Lower lobe of right lung (tissue), 2 donors: Measurements from ENCODE around the gene DCBLD1. TPM values are rescaled to one million over a fixed set of nuclear protein-coding genes. Genes with fewer than 3 reads are reported as not detected.

Experiments used
- ATAC-seq, 2 donors: fragments of 200-7000 bp; cut with Tn5 transposase; one replicate each; pipeline ENCODE4 v1.9.1; 2020 to 2022; ENCODE audit warnings: mild to moderate bottlenecking in 2 of 2, moderate library complexity in 2 of 2
- DNase-seq: peaks from one replicate; pipeline ENCODE4 v3.0.0-alpha.2; 2020
- H3K27ac ChIP-seq: fragments of 200-600 bp; one replicate; pipeline ENCODE4 v1.8.0; 2022
- H3K27me3 ChIP-seq: fragments of 200-600 bp; one replicate; pipeline ENCODE4 v1.8.0; 2022; ENCODE audit warnings: low read depth
- H3K36me3 ChIP-seq: fragments of 200-600 bp; one replicate; pipeline ENCODE4 v1.8.0; 2022; ENCODE audit warnings: mild to moderate bottlenecking
- H3K4me1 ChIP-seq: fragments of 200-600 bp; one replicate; pipeline ENCODE4 v1.8.0; 2022
- H3K4me3 ChIP-seq: fragments of 200-600 bp; one replicate; pipeline ENCODE4 v1.8.0; 2022; ENCODE audit warnings: mild to moderate bottlenecking
- H3K9me3 ChIP-seq: fragments of 200-600 bp; one replicate; pipeline ENCODE4 v1.8.0; 2022
- intact Hi-C: fragments of 100-400 bp; cut with DNase I; formaldehyde crosslinking; loops from one replicate; pipeline ENCODE4 v1.11.0; 2022
- total RNA-seq: library from RNA; stranded (reverse); fragmentation: NEBNext Ultra II Directional; extraction: Animal tissue kit (Norgen Biotek cat#: 25700); gene quantifications from one replicate; pipeline ENCODE4 v1.2.1, GENCODE V29; 2021
- TF ChIP-seq, protein P1 (sequence below): fragments of 200-600 bp; IDR thresholded peaks from one replicate; pipeline ENCODE4 v1.8.0; 2022; ENCODE audit warnings: antibody characterized with exemption, mild to moderate bottlenecking
- donor health status: DM: no; HTN: yes; CAD: no; lungs with severe emphysema.

The DCBLD1 gene
- total RNA-seq, 1 donor from 2014 or later: 18.3 TPM

DNA sequence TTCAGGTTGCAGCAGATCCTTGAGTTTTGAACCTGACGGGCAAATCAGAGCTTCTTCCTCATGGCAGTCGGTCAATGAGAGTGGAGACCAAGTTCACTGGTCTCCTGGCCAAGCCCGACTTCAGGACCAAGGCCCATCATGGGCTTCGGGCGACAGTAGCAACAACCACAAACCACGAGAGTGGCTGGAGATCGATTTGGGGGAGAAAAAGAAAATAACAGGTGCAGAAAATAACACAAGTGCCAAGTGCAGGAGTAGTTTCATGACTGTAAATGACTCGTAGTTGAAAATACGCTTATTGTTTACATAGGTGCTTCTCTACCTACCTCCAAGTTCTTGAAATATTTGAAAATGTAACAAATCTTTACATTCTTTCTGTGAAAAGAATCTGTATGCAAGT, 56.1 kb downstream of the DCBLD1 start:
- no peak for DNase-seq
- Histone ChIP-seq H3K4me1 (no peaks in the 10 kb centered on the region), H3K4me3 (no peak overlapping the region), H3K36me3 (peaks cover 50% of the 10 kb centered on the region), H3K9me3 (no peaks in the 10 kb centered on the region), H3K27ac (no peak overlapping the region), H3K27me3 (no peaks in the 10 kb centered on the region)
- no peak for ATAC-seq
- TF ChIP-seq, protein P1, sequence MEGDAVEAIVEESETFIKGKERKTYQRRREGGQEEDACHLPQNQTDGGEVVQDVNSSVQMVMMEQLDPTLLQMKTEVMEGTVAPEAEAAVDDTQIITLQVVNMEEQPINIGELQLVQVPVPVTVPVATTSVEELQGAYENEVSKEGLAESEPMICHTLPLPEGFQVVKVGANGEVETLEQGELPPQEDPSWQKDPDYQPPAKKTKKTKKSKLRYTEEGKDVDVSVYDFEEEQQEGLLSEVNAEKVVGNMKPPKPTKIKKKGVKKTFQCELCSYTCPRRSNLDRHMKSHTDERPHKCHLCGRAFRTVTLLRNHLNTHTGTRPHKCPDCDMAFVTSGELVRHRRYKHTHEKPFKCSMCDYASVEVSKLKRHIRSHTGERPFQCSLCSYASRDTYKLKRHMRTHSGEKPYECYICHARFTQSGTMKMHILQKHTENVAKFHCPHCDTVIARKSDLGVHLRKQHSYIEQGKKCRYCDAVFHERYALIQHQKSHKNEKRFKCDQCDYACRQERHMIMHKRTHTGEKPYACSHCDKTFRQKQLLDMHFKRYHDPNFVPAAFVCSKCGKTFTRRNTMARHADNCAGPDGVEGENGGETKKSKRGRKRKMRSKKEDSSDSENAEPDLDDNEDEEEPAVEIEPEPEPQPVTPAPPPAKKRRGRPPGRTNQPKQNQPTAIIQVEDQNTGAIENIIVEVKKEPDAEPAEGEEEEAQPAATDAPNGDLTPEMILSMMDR: no peak
- intact Hi-C loops: no loop called here

DNA sequence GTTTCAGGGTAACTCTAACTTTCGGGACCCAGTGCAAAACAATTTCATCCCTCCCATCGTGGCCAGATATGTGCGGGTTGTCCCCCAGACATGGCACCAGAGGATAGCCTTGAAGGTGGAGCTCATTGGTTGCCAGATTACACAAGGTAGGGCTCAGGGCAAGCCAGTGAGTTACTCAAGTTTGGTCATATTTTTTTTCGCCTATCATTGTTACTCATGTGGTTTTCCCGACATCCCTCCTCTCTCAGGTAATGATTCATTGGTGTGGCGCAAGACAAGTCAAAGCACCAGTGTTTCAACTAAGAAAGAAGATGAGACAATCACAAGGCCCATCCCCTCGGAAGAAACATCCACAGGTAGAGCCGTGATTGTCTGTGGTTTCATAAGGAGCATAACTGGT, 58.2 kb downstream of the DCBLD1 start:
- Histone ChIP-seq H3K4me3 (no peak overlapping the region), H3K4me1 (no peaks in the 10 kb centered on the region), H3K27ac (no peak overlapping the region), H3K36me3 (peaks cover 70% of the 10 kb centered on the region), H3K9me3 (no peaks in the 10 kb centered on the region), H3K27me3 (no peaks in the 10 kb centered on the region)
- DNase-seq (no peak), ATAC-seq (no peak)
- TF ChIP-seq, protein P1: no peak
- intact Hi-C loops: no loop called here

DNA sequence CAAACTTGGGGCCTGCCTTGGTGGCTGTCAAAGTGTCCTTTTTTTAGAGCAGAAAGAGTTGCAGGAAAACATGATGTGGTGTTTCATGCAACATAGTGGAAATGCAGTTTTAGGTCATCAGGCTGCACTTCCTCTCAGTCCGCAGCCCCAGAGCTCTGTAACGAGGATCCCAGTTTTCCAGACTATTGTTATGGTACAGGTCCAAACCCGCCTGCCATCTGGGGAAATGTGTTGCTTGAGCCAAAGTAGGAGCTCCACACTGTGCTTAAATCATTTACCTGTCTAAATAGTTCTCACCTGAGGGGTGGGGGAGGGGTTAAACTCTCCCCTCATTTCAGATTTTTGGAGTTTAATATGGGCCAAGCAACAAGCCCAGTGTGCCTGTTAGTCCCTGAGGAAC, 60.0 kb downstream of the DCBLD1 start:
- no peaks in the 10 kb centered on the region for H3K9me3 ChIP-seq
- DNase-seq: no peak
- H3K27me3 ChIP-seq: no peaks in the 10 kb centered on the region
- H3K4me3 ChIP-seq: no peak overlapping the region
- no peaks in the 10 kb centered on the region for H3K4me1 ChIP-seq
- intact Hi-C loops: no loop called here
- H3K27ac ChIP-seq: no peak overlapping the region
- TF ChIP-seq, protein P1: no peak
- H3K36me3 ChIP-seq: peaks cover 88% of the 10 kb centered on the region
- no peak for ATAC-seq

DNA sequence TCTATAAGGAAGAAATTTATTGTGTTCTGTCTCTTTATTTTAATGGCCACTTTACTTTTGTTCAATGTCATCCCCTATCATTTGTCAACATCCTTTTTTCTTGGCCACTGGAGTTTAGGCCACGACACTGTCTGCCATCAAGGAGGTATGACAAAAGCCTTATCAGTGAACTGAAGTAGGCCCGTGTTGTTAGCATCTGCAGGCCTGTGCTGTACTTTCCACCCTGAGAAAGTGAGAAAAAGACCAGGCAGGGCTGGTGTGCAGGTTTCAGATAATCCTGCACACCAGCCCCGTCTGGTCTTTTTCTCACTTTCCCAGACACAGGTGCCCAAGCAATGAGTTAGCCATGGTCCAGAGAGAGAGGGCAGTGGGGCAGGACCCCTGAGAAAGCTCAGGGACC, 62.2 kb downstream of the DCBLD1 start:
- no peaks in the 10 kb centered on the region for H3K9me3 ChIP-seq
- peaks cover 82% of the 10 kb centered on the region for H3K36me3 ChIP-seq
- H3K4me1 ChIP-seq: peaks cover 17% of the 10 kb centered on the region
- no peaks in the 10 kb centered on the region for H3K27me3 ChIP-seq
- no peak for ATAC-seq
- H3K4me3 ChIP-seq: no peak overlapping the region
- no peak for DNase-seq
- no peak overlapping the region for H3K27ac ChIP-seq
- intact Hi-C loops: no loop called here
- TF ChIP-seq, protein P1: no peak

DNA sequence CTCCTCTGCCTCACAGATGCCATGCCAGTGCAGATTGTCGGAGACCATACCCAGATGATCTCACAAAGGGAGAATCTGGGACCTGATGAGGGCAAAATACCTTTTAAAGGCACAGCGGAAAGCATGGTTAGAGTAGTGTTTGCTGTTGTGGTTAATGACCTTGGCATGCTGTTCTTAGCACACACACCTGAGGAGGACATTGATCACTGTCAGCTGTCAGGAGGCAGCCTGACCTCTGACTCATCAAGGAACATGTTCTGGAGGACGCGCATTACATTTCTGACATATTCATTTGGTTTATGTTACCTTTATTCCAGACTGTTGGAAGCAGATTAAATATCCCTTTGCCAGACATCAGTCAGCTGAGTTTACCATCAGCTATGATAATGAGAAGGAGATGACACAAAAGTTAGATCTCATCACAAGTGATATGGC, 62.7 kb downstream of the DCBLD1 start:
- no peak overlapping the region for H3K27ac ChIP-seq
- H3K27me3 ChIP-seq: no peaks in the 10 kb centered on the region
- intact Hi-C loops: no loop called here
- ATAC-seq (no peak), DNase-seq (no peak)
- peaks cover 18% of the 10 kb centered on the region for H3K4me1 ChIP-seq
- TF ChIP-seq, protein P1: no peak
- H3K4me3 ChIP-seq: no peak overlapping the region
- H3K9me3 ChIP-seq: no peaks in the 10 kb centered on the region
- H3K36me3 ChIP-seq: peaks cover 78% of the 10 kb centered on the region

DNA sequence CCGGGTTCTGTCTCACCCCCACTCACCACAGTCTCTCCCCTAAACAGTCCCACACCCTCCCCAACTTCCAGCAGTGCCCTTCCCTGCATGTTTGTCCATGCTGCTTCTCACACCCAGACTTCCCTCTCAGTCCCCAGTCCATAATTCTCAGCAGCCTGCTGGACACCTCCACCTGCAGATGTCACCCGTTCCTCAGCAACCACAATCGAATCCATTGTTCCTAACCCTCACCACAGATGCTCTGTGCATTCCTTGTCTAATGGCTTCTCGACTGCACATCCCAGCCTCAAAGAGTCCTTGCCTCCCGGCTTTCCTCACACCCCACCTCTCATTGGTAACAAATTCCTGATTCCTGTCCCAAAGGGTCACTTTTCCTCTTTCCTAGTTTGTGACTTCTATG, 64.2 kb downstream of the DCBLD1 start:
- intact Hi-C loops: no loop called here
- DNase-seq: no peak
- TF ChIP-seq, protein P1: no peak
- ATAC-seq: no peak
- Histone ChIP-seq H3K27me3 (no peaks in the 10 kb centered on the region), H3K4me1 (peaks cover 26% of the 10 kb centered on the region), H3K9me3 (no peaks in the 10 kb centered on the region), H3K36me3 (peaks cover 66% of the 10 kb centered on the region), H3K27ac (no peak overlapping the region), H3K4me3 (no peak overlapping the region)
